ENCODE measurements around the gene CORO2B.

CORO2B gene

DNA sequence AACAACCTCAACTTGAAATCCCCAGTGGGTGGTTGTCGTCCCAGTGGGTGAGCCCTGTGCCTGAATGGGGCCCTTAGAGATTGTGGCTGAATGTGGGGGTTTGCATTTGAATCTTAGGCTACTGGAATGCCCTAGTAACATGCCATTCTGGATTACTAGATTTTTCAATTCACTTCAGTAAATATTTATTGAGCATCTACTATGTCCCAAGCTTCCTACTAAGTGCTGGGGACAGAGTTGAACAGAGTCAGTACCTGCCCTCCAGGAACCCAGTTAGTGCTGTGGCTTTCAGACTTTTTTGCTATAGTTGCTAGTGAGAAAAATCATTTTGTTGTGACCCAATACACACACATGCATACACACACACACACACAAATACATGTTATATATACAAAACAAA lies 39.0 kb downstream of the CORO2B start (continued):
- TF ChIP-seq, protein P1, sequence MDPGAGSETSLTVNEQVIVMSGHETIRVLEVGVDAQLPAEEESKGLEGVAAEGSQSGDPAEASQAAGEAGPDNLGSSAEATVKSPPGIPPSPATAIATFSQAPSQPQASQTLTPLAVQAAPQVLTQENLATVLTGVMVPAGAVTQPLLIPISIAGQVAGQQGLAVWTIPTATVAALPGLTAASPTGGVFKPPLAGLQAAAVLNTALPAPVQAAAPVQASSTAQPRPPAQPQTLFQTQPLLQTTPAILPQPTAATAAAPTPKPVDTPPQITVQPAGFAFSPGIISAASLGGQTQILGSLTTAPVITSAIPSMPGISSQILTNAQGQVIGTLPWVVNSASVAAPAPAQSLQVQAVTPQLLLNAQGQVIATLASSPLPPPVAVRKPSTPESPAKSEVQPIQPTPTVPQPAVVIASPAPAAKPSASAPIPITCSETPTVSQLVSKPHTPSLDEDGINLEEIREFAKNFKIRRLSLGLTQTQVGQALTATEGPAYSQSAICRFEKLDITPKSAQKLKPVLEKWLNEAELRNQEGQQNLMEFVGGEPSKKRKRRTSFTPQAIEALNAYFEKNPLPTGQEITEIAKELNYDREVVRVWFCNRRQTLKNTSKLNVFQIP (CRISPR knock-in tag; IDR thresholded peaks at IDR 0.05; ENCODE audit: borderline replicate concordance, low read depth) = no peak
- TF ChIP-seq ZC3H10 (CRISPR knock-in tag; IDR thresholded peaks at IDR 0.05) (no peak), ZNF8 (CRISPR knock-in tag; IDR thresholded peaks at IDR 0.05) (no peak), ZFP30 (CRISPR knock-in tag; IDR thresholded peaks at IDR 0.05) (no peak), GLIS3 (CRISPR knock-in tag; IDR thresholded peaks at IDR 0.05) (no peak), BACH2 (CRISPR knock-in tag; IDR thresholded peaks at IDR 0.05; ENCODE audit: borderline replicate concordance) (no peak), RARB (CRISPR knock-in tag; IDR thresholded peaks at IDR 0.05) (no peak), ZNF70 (CRISPR knock-in tag; IDR thresholded peaks at IDR 0.05) (no peak), ISL1 (CRISPR knock-in tag; IDR thresholded peaks at IDR 0.05) (no peak), ZNF565 (CRISPR knock-in tag; conservative IDR thresholded peaks at IDR 0.05; ENCODE audit: low read depth) (no peak)
- TF ChIP-seq, protein P2, sequence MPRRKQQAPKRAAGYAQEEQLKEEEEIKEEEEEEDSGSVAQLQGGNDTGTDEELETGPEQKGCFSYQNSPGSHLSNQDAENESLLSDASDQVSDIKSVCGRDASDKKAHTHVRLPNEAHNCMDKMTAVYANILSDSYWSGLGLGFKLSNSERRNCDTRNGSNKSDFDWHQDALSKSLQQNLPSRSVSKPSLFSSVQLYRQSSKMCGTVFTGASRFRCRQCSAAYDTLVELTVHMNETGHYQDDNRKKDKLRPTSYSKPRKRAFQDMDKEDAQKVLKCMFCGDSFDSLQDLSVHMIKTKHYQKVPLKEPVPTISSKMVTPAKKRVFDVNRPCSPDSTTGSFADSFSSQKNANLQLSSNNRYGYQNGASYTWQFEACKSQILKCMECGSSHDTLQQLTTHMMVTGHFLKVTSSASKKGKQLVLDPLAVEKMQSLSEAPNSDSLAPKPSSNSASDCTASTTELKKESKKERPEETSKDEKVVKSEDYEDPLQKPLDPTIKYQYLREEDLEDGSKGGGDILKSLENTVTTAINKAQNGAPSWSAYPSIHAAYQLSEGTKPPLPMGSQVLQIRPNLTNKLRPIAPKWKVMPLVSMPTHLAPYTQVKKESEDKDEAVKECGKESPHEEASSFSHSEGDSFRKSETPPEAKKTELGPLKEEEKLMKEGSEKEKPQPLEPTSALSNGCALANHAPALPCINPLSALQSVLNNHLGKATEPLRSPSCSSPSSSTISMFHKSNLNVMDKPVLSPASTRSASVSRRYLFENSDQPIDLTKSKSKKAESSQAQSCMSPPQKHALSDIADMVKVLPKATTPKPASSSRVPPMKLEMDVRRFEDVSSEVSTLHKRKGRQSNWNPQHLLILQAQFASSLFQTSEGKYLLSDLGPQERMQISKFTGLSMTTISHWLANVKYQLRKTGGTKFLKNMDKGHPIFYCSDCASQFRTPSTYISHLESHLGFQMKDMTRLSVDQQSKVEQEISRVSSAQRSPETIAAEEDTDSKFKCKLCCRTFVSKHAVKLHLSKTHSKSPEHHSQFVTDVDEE (CRISPR knock-in tag; IDR thresholded peaks at IDR 0.05) = no peak

DNA sequence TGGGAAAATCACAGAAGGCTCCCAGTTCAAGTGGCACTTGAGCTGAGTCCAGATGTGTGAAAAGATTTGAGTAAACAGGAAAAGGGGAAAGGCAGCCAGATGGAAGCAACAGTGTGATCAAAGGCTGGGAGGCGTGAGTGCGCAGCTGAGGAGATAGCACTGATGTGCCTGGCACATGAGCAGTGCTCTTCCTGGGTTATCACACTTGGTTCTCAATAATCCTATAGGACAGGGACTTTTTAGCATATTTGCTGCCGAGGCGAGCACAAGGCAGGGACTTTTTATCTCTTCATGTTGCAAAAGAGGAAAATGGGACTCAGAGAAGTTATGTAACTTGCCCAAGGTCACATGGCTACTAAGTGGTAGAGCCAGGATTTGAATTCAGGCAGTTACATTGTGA lies 39.6 kb downstream of the CORO2B start:
- TF ChIP-seq, protein P3, sequence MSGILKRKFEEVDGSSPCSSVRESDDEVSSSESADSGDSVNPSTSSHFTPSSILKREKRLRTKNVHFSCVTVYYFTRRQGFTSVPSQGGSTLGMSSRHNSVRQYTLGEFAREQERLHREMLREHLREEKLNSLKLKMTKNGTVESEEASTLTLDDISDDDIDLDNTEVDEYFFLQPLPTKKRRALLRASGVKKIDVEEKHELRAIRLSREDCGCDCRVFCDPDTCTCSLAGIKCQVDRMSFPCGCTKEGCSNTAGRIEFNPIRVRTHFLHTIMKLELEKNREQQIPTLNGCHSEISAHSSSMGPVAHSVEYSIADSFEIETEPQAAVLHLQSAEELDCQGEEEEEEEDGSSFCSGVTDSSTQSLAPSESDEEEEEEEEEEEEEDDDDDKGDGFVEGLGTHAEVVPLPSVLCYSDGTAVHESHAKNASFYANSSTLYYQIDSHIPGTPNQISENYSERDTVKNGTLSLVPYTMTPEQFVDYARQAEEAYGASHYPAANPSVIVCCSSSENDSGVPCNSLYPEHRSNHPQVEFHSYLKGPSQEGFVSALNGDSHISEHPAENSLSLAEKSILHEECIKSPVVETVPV (CRISPR knock-in tag; IDR thresholded peaks at IDR 0.05) = no peak
- no peak for TF ChIP-seq ZNF8 (CRISPR knock-in tag; IDR thresholded peaks at IDR 0.05)
- no peak for TF ChIP-seq ZFP30 (CRISPR knock-in tag; IDR thresholded peaks at IDR 0.05)
- no peak for TF ChIP-seq BACH2 (CRISPR knock-in tag; IDR thresholded peaks at IDR 0.05; ENCODE audit: borderline replicate concordance)
- TF ChIP-seq GLIS3 (CRISPR knock-in tag; IDR thresholded peaks at IDR 0.05) = no peak
- no peak for TF ChIP-seq OSR1 (CRISPR knock-in tag; IDR thresholded peaks at IDR 0.05)
- TF ChIP-seq TCF4 (CRISPR knock-in tag; IDR thresholded peaks at IDR 0.05; ENCODE audit: borderline replicate concordance) = no peak
- no peak for TF ChIP-seq ZFP3 (CRISPR knock-in tag; IDR thresholded peaks at IDR 0.05)
- TF ChIP-seq CSDC2 (CRISPR knock-in tag; IDR thresholded peaks at IDR 0.05) = no peak
- no peak for TF ChIP-seq ARNTL (CRISPR knock-in tag; IDR thresholded peaks at IDR 0.05; ENCODE audit: borderline replicate concordance, low read depth)
- TF ChIP-seq, protein P2 (CRISPR knock-in tag; IDR thresholded peaks at IDR 0.05) = no peak
- TF ChIP-seq ZC3H10 (CRISPR knock-in tag; IDR thresholded peaks at IDR 0.05) = no peak
- TF ChIP-seq, protein P4, sequence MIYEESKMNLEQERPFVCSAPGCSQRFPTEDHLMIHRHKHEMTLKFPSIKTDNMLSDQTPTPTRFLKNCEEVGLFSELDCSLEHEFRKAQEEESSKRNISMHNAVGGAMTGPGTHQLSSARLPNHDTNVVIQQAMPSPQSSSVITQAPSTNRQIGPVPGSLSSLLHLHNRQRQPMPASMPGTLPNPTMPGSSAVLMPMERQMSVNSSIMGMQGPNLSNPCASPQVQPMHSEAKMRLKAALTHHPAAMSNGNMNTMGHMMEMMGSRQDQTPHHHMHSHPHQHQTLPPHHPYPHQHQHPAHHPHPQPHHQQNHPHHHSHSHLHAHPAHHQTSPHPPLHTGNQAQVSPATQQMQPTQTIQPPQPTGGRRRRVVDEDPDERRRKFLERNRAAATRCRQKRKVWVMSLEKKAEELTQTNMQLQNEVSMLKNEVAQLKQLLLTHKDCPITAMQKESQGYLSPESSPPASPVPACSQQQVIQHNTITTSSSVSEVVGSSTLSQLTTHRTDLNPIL (CRISPR knock-in tag; IDR thresholded peaks at IDR 0.05; ENCODE audit: low read depth) = no peak
- no peak for TF ChIP-seq ISL1 (CRISPR knock-in tag; IDR thresholded peaks at IDR 0.05)
- no peak for TF ChIP-seq TOX (CRISPR knock-in tag; IDR thresholded peaks at IDR 0.05; ENCODE audit: borderline replicate concordance)
- no peak for TF ChIP-seq ESRRG (CRISPR knock-in tag; IDR thresholded peaks at IDR 0.05)
- no peak for TF ChIP-seq RARB (CRISPR knock-in tag; IDR thresholded peaks at IDR 0.05)
- no peak for TF ChIP-seq ZNF70 (CRISPR knock-in tag; IDR thresholded peaks at IDR 0.05)
- no peak for TF ChIP-seq PPARA (CRISPR knock-in tag; IDR thresholded peaks at IDR 0.05; ENCODE audit: borderline replicate concordance)
- TF ChIP-seq ZNF565 (CRISPR knock-in tag; conservative IDR thresholded peaks at IDR 0.05; ENCODE audit: low read depth) = no peak
- no peak for ATAC-seq

All from SK-N-SH treated with all-trans-retinoic acid at 6 μM for 48 hours (cell line).